ENCODE data around the gene WIPF1.

The WIPF1 gene

DNA sequence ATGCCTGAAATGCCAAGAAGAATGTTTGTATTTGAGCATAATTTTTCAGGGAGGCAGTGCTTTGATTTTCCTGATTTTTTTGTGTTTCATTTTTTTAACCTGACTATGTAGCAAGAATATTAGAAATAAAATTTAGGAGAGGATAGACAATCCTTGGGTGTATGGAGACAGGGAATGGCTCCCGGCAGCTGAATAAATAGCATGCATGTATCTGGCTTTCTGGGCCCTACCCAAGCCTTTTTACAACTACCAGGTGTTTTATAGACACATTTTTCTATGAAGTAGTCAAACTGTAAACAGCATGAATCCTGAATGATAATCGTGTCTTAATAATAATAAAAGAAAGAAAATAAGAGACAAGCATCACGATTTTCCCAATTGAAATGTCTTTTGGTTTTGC, 52.4 kb downstream of the WIPF1 start:
- no peaks in the 10 kb centered on the region for H3K4me1 ChIP-seq (ENCODE audit: control extremely low read depth in 1 of 4, control insufficient read depth in 4 of 4, insufficient read depth in 4 of 4, low read length in 3 of 4)
- 100% methylated on average over 2 of the region's 3 CpGs for WGBS (ENCODE audit: insufficient coverage)
- ChIA-PET CTCF (interaction anchor here (3.5 kb wide), 1 partner anchor 83 kb away, joined by 23 read pairs; no protein-coding TSS in a partner anchor), POLR2A (interaction anchor here (0.6 kb wide), 1 partner anchor 50 kb away, joined by 4 read pairs; no protein-coding TSS in a partner anchor)
- no peaks in the 10 kb centered on the region for H3K36me3 ChIP-seq (ENCODE audit: control insufficient read depth in 4 of 4, insufficient read depth in 4 of 4, low read length in 3 of 4)
- no peaks in the 10 kb centered on the region for H3K27me3 ChIP-seq (replicated peaks in 2 of 5; ENCODE audit: control insufficient read depth in 4 of 5, insufficient read depth in 5 of 5, low read length in 4 of 5)
- DNase-seq = no peak
- H3K4me3 ChIP-seq (ENCODE audit: control insufficient read depth in 1 of 7, extremely low read depth in 1 of 7, insufficient read depth in 4 of 7, low read depth in 2 of 7, low read length in 6 of 7) = no peak overlapping the region
- no peak overlapping the region for H3K27ac ChIP-seq (ENCODE audit: insufficient read depth in 1 of 2, low read depth in 1 of 2, low read length in 2 of 2, poor library complexity in 1 of 2, severe bottlenecking in 2 of 2)
- no peaks in the 10 kb centered on the region for H3K9me3 ChIP-seq (ENCODE audit: control extremely low read depth in 1 of 5, control insufficient read depth in 4 of 5, insufficient read depth in 2 of 5, low read depth in 1 of 5, low read length in 4 of 5)

DNA sequence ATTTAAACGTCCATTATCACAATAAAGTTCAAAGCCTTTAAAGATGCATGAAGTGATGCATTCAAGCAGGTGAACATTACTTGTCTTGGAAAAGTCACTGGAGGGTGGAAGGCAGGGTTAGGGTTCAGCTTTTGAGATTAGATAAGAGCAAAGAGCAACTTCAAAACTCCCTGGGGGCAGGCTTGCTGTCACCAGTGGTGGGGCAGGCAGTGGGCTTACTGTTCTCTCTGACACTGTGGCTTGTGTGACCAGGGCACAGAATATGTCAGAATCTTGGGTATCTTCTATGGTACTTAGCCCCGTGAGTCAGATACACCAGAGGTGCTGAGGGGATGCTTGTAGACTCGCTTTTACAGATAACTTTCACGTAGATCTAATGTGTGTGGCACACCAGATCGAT, 52.8 kb downstream of the WIPF1 start:
- POLR2A ChIA-PET = interaction anchor here (0.6 kb wide), 1 partner anchor 50 kb away, joined by 4 read pairs; no protein-coding TSS in a partner anchor
- CTCF ChIA-PET = interaction anchor here (1.1 to 3.5 kb wide), 2 partner anchors 11 to 82 kb away, joined by 4 to 23 read pairs; no protein-coding TSS in a partner anchor
- 96% methylated on average over 4 of the region's 5 CpGs for WGBS (ENCODE audit: insufficient coverage)

DNA sequence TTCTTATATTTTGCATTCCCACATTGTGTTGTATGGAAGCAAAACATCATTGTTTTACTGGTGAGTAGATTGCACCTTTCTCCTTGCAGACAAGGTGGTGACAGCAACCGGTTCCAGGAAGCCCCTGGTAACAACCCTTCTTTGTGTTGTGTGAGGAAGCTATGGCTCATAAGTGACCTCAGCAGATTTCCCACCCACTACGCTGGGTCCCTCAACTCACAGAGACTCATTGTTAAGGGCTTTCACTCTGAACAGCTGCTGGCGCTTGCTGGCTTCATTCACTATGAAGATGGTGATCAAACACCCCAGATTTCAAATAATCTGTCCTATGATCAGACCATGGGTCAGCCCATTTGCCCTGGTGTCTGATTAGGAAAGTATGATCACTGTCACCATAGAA, 53.4 kb downstream of the WIPF1 start:
- ChIA-PET CTCF (interaction anchor here (1.1 to 3.5 kb wide), 3 partner anchors 11 to 82 kb away, joined by 4 to 23 read pairs (median 7); no protein-coding TSS in a partner anchor), POLR2A (no interaction called here)
- Histone ChIP-seq H3K36me3 (ENCODE audit: control insufficient read depth in 4 of 4, insufficient read depth in 4 of 4, low read length in 3 of 4) (no peaks in the 10 kb centered on the region), H3K27me3 (replicated peaks in 2 of 5; ENCODE audit: control insufficient read depth in 4 of 5, insufficient read depth in 5 of 5, low read length in 4 of 5) (peaks cover 0 to 1% (median 0%) of the 10 kb centered on the region in 5 experiments), H3K4me1 (ENCODE audit: control extremely low read depth in 1 of 4, control insufficient read depth in 4 of 4, insufficient read depth in 4 of 4, low read length in 3 of 4) (no peaks in the 10 kb centered on the region), H3K27ac (ENCODE audit: insufficient read depth in 1 of 2, low read depth in 1 of 2, low read length in 2 of 2, poor library complexity in 1 of 2, severe bottlenecking in 2 of 2) (no peak overlapping the region), H3K9me3 (ENCODE audit: control extremely low read depth in 1 of 5, control insufficient read depth in 4 of 5, insufficient read depth in 2 of 5, low read depth in 1 of 5, low read length in 4 of 5) (no peaks in the 10 kb centered on the region), H3K4me3 (ENCODE audit: control insufficient read depth in 1 of 7, extremely low read depth in 1 of 7, insufficient read depth in 4 of 7, low read depth in 2 of 7, low read length in 6 of 7) (no peak overlapping the region)
- DNase-seq = no peak
- WGBS (ENCODE audit: insufficient coverage) = 94% methylated on average over 2 of the region's 3 CpGs

More for the DNA sequence above, 52.8 kb downstream of the WIPF1 start:
- H3K4me1 ChIP-seq (ENCODE audit: control extremely low read depth in 1 of 4, control insufficient read depth in 4 of 4, insufficient read depth in 4 of 4, low read length in 3 of 4) = no peaks in the 10 kb centered on the region
- H3K27me3 ChIP-seq (replicated peaks in 2 of 5; ENCODE audit: control insufficient read depth in 4 of 5, insufficient read depth in 5 of 5, low read length in 4 of 5) = no peaks in the 10 kb centered on the region
- no peaks in the 10 kb centered on the region for H3K36me3 ChIP-seq (ENCODE audit: control insufficient read depth in 4 of 4, insufficient read depth in 4 of 4, low read length in 3 of 4)
- no peak overlapping the region for H3K4me3 ChIP-seq (ENCODE audit: control insufficient read depth in 1 of 7, extremely low read depth in 1 of 7, insufficient read depth in 4 of 7, low read depth in 2 of 7, low read length in 6 of 7)
- H3K9me3 ChIP-seq (ENCODE audit: control extremely low read depth in 1 of 5, control insufficient read depth in 4 of 5, insufficient read depth in 2 of 5, low read depth in 1 of 5, low read length in 4 of 5) = no peaks in the 10 kb centered on the region
- H3K27ac ChIP-seq (ENCODE audit: insufficient read depth in 1 of 2, low read depth in 1 of 2, low read length in 2 of 2, poor library complexity in 1 of 2, severe bottlenecking in 2 of 2) = no peak overlapping the region
- DNase-seq = no peak

DNA sequence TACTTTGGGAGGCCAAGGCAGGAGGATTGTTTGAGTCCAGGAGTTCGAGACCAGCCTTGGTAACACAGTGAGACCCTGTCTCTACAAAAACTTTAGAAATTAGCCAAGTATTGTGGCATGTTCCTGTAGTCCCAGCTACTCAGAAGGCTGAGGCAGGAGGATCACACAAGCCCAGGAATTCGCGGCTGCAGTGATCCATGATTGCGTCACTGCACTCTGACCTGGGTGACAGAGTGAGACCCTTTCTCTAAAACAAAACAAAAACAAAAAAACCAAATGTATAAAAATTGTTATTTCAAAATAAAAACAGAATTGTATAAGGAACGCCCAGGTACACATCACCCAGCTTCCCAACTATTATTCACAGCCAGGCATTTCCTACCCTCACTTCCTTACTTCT, 56.7 kb downstream of the WIPF1 start:
- CTCF ChIA-PET = interaction anchor here (0.9 kb wide), 1 partner anchor 28 kb away, joined by 3 read pairs; no protein-coding TSS in a partner anchor
- Histone ChIP-seq H3K27me3 (replicated peaks in 2 of 5; ENCODE audit: control insufficient read depth in 4 of 5, insufficient read depth in 5 of 5, low read length in 4 of 5) (peaks cover 0 to 1% (median 0%) of the 10 kb centered on the region in 5 experiments), H3K36me3 (ENCODE audit: control insufficient read depth in 4 of 4, insufficient read depth in 4 of 4, low read length in 3 of 4) (no peaks in the 10 kb centered on the region), H3K9me3 (ENCODE audit: control extremely low read depth in 1 of 5, control insufficient read depth in 4 of 5, insufficient read depth in 2 of 5, low read depth in 1 of 5, low read length in 4 of 5) (no peaks in the 10 kb centered on the region), H3K4me3 (ENCODE audit: control insufficient read depth in 1 of 7, extremely low read depth in 1 of 7, insufficient read depth in 4 of 7, low read depth in 2 of 7, low read length in 6 of 7) (no peak overlapping the region), H3K4me1 (ENCODE audit: control extremely low read depth in 1 of 4, control insufficient read depth in 4 of 4, insufficient read depth in 4 of 4, low read length in 3 of 4) (no peaks in the 10 kb centered on the region), H3K27ac (ENCODE audit: insufficient read depth in 1 of 2, low read depth in 1 of 2, low read length in 2 of 2, poor library complexity in 1 of 2, severe bottlenecking in 2 of 2) (no peak overlapping the region)
- no peak for DNase-seq
- POLR2A ChIA-PET = no interaction called here
- WGBS (ENCODE audit: insufficient coverage) = 100% methylated on average over 1 of the region's 5 CpGs

DNA sequence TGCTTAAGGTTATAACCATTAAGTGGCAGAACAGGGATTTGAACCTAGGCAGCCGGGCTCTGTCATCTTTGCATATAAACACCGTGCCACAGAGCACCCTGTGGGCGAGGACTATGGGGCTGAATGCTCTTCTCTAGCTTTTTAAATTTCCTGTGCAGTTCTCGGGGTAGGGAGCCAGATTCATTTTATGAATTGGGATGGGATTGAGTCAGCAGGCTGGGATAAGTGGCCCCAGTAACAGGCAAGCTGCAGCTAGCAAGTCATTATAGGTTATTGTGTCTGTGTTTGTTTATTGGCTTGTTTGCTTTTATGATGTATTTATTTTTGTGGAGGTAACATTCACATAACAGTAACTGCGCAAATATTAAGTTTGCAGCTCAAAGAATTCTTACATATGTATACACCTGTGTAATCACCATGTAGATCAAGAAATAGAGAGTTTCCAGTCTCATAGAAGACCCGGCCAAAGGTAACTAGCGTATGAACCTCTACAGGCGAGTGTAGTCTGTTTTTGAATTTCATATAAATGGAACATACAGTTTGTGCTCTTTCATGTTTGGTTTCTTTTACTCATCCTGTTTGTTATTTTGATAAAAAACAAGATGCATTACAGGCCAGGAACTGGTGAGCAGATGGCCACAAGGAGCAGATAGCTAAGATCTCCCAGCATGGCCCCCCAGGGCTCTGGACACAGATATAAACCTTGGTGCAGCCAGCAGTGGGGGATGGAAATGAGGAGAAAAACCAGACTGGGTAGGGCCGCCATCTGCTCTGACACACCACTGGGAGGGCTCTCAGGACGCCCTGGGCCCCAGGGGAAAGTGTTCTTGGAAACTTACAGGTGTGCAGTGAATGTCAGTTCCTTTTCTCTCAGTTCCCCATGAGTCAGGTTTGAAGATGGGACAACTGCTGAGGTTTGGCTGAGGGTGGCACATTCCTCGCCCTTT, 61.6 kb downstream of the WIPF1 start:
- DNase-seq = no peak
- Histone ChIP-seq H3K4me1 (ENCODE audit: control extremely low read depth in 1 of 4, control insufficient read depth in 4 of 4, insufficient read depth in 4 of 4, low read length in 3 of 4) (no peaks in the 10 kb centered on the region), H3K36me3 (ENCODE audit: control insufficient read depth in 4 of 4, insufficient read depth in 4 of 4, low read length in 3 of 4) (no peaks in the 10 kb centered on the region), H3K4me3 (ENCODE audit: control insufficient read depth in 1 of 7, extremely low read depth in 1 of 7, insufficient read depth in 4 of 7, low read depth in 2 of 7, low read length in 6 of 7) (no peak overlapping the region), H3K27ac (ENCODE audit: insufficient read depth in 1 of 2, low read depth in 1 of 2, low read length in 2 of 2, poor library complexity in 1 of 2, severe bottlenecking in 2 of 2) (no peak overlapping the region), H3K27me3 (replicated peaks in 2 of 5; ENCODE audit: control insufficient read depth in 4 of 5, insufficient read depth in 5 of 5, low read length in 4 of 5) (peaks cover 0 to 1% (median 0%) of the 10 kb centered on the region in 5 experiments), H3K9me3 (ENCODE audit: control extremely low read depth in 1 of 5, control insufficient read depth in 4 of 5, insufficient read depth in 2 of 5, low read depth in 1 of 5, low read length in 4 of 5) (no peaks in the 10 kb centered on the region)
- POLR2A ChIA-PET = no interaction called here
- WGBS (ENCODE audit: insufficient coverage) = 96% methylated on average over 9 of the region's 11 CpGs
- CTCF ChIA-PET = interaction anchor here (1.4 to 1.7 kb wide), 2 partner anchors 11 to 14 kb away, joined by 4 to 8 read pairs; no protein-coding TSS in a partner anchor

DNA sequence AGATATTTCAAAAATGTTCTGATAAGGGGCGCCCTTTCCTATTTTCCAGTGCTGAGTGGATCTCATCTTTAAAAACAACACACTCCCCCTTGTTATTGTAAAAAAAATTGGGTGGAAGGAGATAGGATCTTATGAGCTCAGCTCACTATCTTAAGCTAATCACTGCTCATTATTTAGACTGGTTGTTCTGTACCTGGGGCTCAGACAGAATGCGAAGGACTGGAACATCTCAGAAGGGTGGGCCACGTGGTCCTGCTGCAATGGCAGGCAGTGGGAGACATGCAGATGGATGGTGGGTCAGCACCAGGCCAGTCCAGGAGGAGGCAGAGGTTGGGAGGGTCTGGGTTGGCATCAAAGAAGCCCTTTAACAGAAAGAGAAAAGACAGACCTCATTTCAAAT, 62.5 kb downstream of the WIPF1 start:
- no peak for DNase-seq
- Histone ChIP-seq H3K4me1 (ENCODE audit: control extremely low read depth in 1 of 4, control insufficient read depth in 4 of 4, insufficient read depth in 4 of 4, low read length in 3 of 4) (no peaks in the 10 kb centered on the region), H3K27me3 (replicated peaks in 2 of 5; ENCODE audit: control insufficient read depth in 4 of 5, insufficient read depth in 5 of 5, low read length in 4 of 5) (peaks cover 0 to 1% (median 0%) of the 10 kb centered on the region in 5 experiments), H3K9me3 (ENCODE audit: control extremely low read depth in 1 of 5, control insufficient read depth in 4 of 5, insufficient read depth in 2 of 5, low read depth in 1 of 5, low read length in 4 of 5) (no peaks in the 10 kb centered on the region), H3K27ac (ENCODE audit: insufficient read depth in 1 of 2, low read depth in 1 of 2, low read length in 2 of 2, poor library complexity in 1 of 2, severe bottlenecking in 2 of 2) (no peak overlapping the region), H3K36me3 (ENCODE audit: control insufficient read depth in 4 of 4, insufficient read depth in 4 of 4, low read length in 3 of 4) (no peaks in the 10 kb centered on the region), H3K4me3 (ENCODE audit: control insufficient read depth in 1 of 7, extremely low read depth in 1 of 7, insufficient read depth in 4 of 7, low read depth in 2 of 7, low read length in 6 of 7) (no peak overlapping the region)
- ChIA-PET CTCF (interaction anchor here (1.4 to 1.7 kb wide), 3 partner anchors 12 to 72 kb away, joined by 4 to 8 read pairs (median 5); no protein-coding TSS in a partner anchor), POLR2A (interaction anchor here (0.6 kb wide), 1 partner anchor 995 kb away, joined by 3 read pairs; no protein-coding TSS in a partner anchor)
- 92% methylated on average over 2 of the region's 3 CpGs for WGBS (ENCODE audit: insufficient coverage)

DNA sequence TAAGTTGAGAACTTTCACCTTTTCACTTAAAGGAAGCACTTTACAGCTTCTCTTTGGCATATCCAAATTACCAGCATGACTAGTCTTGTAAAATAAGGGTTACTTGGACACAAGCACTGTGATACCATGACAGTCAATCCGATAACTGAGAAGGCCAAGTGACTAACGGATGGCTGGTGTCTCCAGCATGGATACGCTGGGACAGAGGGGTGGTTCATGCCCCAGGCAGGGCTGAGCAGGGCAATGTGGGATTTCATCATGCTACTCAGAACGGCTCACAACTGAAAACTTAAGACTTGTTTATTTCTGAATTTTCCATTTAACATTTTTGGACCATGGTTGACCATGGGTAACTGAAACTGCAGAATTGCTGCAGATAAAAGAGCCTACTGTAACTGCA, 67.7 kb downstream of the WIPF1 start:
- Histone ChIP-seq H3K36me3 (ENCODE audit: control insufficient read depth in 4 of 4, insufficient read depth in 4 of 4, low read length in 3 of 4) (no peaks in the 10 kb centered on the region), H3K27ac (ENCODE audit: insufficient read depth in 1 of 2, low read depth in 1 of 2, low read length in 2 of 2, poor library complexity in 1 of 2, severe bottlenecking in 2 of 2) (no peak overlapping the region), H3K27me3 (replicated peaks in 2 of 5; ENCODE audit: control insufficient read depth in 4 of 5, insufficient read depth in 5 of 5, low read length in 4 of 5) (no peaks in the 10 kb centered on the region), H3K9me3 (ENCODE audit: control extremely low read depth in 1 of 5, control insufficient read depth in 4 of 5, insufficient read depth in 2 of 5, low read depth in 1 of 5, low read length in 4 of 5) (peaks cover 0 to 3% (median 0%) of the 10 kb centered on the region in 5 experiments), H3K4me3 (ENCODE audit: control insufficient read depth in 1 of 7, extremely low read depth in 1 of 7, insufficient read depth in 4 of 7, low read depth in 2 of 7, low read length in 6 of 7) (no peak overlapping the region), H3K4me1 (ENCODE audit: control extremely low read depth in 1 of 4, control insufficient read depth in 4 of 4, insufficient read depth in 4 of 4, low read length in 3 of 4) (no peaks in the 10 kb centered on the region)
- POLR2A ChIA-PET = no interaction called here
- DNase-seq = no peak
- CTCF ChIA-PET = no interaction called here
- 96% methylated on average over 4 of the region's 4 CpGs for WGBS (ENCODE audit: insufficient coverage)
